HG03439 (cell line): ENCODE measurements around the gene ARFIP1.
"Not testable (repeated sequence)": the region's sequence is repeated elsewhere in the genome, so short reads cannot be mapped to it uniquely, and the experiment has no call there.

Experiments used
- ATAC-seq: cut with Tn5 transposase; IDR thresholded peaks from one replicate; pipeline ENCODE4 v1.9.1; 2021; ENCODE audit warnings: mild to moderate bottlenecking, moderate library complexity; ENCODE audit not compliant: unreplicated experiment

Gene ARFIP1, protein sequence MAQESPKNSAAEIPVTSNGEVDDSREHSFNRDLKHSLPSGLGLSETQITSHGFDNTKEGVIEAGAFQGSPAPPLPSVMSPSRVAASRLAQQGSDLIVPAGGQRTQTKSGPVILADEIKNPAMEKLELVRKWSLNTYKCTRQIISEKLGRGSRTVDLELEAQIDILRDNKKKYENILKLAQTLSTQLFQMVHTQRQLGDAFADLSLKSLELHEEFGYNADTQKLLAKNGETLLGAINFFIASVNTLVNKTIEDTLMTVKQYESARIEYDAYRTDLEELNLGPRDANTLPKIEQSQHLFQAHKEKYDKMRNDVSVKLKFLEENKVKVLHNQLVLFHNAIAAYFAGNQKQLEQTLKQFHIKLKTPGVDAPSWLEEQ

DNA sequence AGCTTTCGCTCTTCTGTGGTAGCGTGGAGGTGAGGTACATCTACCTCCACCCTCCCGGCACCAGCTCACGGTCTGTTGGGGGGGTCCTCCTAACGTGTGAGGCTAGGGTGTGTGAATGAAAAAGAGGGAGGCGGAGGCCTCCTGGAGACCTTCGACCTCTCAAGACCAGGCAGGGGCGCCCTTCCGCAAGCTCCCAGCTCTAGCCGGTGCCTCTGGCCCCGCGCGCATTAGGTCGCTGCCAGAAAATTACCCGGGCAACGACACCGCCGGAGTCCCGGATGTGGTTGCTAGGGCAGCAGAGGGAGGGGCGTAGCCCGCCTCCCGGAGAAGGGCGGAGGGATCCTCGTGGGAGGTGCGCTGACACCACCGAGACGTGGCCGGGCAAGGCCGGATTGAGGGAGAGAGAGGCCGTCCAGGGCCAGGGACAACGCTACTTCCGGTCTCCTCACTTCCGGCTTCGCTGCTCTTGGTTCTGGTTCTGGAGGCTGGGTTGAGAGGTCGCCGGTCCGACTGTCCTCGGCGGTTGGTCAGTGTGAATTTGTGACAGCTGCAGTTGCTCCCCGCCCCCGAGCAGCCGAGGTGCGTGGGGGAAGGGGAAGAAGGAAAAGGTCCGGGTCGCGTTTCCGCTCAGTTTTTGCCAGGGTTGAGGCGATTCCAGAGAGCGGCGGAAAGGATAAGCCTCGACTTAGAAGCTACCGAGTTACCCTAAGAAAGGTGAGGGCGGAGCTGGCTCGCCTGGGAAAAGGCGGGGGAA lies at the start of gene ARFIP1, which contains the start of gene TIGD4:
TSS of gene ARFIP1 (plus strand) at position 442 of the 754 bp plus-strand sequence. CDS start 49,680 bp downstream, outside the sequence.
TSS of gene TIGD4 (minus strand) at position 218 of the 754 bp plus-strand sequence. CDS start 8,726 bp downstream, outside the sequence.
- ATAC-seq = peak; percentile 98

DNA sequence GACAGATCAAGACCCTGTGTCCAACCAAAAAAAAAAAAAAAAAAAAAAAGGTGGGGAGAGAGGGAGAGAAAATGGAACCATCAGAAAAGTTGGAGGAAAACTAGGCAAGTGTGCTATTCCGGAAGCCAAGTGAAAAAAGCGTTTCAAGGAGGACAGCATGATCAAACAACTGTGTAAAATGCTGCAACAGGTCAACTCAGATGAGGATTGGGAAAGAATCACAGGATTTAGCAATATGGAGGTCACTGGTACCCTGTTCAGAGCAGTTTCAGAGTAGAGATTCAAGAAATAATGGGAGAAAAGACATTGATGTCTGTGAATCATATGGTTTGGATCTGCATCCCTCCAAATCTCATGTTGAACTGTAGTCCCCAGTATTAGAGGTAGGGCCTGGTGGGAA lies 47.8 kb upstream of the ARFIP1 start:
- ATAC-seq = no peak

DNA sequence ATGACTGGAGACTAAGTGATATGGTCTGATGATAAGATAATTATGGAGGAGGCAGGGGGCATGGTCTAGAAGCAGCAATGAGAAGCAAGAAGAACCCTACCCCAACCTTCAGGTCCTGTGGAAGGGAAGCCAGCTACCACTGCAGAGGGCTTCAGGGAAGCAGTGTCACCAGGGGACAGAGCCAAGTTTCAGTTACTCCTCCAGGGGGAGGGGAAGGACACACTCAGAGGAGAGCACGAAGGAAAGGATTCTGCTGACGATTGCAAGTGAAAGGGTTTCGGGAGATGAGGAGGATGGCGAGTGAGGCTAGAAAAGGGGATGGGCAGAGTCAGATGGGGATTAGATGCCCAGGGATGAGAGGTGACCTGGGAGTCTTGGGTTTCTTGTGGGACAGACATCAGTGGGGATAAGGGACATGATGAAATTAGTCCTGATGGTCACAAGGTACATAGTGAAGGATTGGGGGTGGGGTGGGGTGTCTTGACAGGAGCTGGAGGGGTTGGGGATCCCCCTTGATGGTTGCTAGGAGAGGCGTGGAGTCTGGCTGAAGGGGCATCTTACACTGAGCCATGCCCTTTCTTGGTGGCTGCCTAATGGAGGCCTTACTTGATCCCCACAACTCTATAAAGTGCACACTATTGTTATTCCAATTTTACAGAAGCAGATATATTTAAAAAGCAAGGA lies 45.6 kb upstream of the ARFIP1 start:
- ATAC-seq = no peak

DNA sequence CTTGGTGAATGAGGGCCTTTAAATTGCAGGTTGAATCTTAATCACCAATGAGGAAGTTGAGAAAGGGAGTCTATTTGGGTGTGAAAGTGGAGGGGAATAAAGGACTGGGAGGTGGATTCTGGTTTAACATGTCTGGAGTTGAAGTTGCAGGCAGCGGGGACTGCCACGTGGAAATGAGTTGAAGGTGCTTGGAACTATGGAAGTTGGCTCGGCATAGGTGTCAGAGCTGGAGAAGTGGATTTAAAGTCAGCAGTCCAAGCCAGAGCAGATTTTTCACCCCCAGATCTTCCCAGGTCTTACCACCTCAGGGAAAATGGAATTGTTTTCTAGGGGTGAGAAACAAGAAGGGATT lies 45.1 kb upstream of the ARFIP1 start:
- ATAC-seq = no peak

DNA sequence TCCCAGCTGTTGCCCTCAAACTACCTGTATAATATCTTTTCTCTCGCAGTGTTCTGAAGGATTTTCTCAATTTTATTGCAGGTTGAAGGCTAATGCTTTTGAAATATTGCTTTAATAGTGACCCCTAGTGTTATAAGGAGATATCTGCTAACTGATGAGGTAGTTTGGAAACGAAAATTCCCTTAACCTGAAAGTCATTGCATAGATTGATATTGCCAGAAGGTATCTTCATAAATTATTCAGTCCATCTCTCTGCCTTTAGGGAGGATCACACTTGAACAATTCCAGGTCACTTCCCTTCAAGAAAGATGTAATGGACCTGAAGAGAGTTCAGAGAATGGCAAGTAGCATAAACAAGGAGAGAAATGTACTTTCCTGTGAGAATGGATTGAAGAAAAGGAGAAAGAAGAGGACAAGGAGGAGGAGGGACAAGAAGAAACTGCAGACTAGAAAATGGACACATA lies 44.3 kb upstream of the ARFIP1 start:
- ATAC-seq = no peak

DNA sequence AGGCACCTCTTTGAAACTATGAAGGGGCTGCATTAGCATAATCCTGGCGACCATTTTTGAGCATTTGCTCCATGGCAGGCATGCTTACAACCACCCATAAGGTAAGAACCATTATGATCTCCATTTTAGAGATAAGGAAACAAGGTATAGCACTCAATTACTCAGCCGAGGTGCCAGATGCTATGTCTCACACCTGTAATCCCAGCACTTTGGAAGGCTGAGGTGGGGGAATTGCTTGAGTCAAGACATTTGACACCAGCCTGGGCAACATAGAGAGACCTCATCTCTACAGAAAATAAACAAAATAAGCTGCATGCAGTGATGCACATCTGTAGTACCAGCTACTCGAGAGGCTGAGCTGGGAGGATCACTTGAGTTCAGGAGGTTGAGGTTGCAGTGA lies 43.8 kb upstream of the ARFIP1 start:
- ATAC-seq = no peak

DNA sequence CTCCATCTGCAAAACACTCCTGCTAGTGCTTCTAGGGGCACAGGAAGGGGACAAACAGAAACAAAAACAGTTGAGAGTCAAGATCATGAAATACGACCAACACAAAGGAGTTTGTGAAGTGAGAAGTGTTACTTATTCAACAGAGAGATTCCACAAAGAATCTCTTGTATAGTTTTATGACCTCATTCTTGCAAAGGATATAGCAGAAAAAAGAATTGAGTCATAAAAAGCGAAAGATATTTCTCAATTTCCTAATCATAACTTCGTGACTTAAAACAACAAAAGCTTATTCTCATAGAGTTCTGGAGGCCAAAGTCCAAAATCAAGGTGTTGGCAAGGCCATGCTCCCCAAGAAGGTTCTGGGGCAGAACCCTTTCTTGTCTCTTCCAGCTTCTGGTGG lies 40.9 kb upstream of the ARFIP1 start:
- ATAC-seq = no peak

DNA sequence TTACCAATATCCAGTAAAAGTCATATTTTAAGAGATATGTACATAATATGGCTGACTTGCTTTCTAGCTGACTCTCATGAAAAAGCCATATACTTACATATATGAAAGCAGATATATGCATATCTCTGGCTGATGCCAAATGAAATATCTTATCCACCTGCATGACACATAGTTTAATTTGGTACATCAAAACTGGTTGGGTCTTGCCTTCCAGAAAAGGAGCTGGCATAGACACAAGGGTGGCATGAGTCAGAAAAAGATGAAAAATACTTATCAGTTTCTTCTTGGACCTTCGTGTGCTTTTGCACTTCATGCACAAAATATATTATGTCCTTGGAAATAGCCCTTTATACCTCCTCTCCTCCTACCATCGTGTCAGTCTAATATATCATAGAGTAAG lies 32.3 kb upstream of the ARFIP1 start:
- ATAC-seq = no peak

DNA sequence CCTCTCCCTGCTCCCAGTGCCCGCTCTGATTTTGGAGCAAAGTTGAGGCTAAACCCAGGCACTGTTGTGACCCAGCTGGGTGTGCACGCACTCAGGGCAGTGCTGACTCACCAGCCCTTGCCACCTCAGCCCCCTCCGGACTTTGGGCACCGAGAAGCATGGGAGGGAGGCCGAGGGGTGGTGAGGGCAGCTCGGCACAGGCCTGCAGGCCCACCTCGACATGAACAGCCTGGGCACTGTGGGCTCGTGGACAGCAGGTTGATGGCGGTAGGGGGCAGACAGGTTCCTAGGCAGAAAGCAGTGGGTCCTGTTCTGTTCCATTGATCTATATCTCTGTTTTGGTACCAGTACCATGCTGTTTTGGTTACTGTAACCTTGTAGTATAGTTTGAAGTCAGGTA lies 31.1 kb upstream of the ARFIP1 start:
- ATAC-seq = no peak

DNA sequence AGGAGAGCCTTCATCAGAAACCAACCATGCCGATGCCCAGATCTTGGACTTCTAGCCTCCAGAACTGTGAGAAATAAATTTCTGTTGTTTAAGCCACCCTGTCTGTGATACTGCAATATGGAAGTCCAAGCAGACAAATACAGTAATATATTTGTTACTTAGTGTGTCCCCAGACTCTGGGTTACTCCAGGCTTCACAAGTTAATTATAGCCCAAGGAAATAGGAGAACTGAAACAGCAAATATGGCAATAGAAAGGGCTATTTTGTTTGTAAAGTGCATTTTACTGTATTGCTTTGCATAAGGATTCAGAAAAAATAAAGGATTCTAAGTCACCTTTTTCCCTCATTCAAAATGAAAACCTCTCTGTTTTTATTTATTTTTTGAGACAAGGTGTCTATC lies 16.0 kb upstream of the ARFIP1 start:
- ATAC-seq = no peak

DNA sequence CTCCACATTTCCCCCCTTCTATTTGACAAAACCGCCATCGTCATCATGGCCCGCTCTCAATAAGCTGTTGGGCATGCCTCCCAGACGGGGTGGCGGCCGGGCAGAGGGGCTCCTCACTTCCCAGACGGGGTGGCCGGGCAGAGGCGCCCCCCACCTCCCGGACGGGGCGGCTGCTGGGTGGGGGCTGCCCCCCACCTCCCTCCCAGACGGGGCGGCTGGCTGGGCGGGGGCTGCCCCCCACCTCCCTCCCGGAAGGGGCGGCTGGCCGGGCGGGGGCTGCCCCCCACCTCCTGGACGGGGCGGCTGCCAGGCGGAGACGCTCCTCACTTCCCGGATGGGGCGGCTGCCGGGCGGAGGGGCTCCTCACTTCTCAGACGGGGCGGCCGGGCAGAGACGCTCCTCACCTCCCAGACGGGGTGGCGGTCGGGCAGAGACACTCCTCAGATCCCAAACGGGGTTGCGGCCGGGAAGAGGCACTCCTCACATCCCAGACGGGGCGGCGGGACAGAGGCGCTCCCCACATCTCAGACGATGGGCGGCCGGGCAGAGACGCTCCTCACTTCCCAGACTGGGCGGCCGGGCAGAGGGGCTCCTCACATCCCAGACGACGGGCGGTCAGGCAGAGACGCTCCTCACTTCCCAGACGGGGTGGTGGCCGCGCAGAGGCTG lies 14.6 kb upstream of the ARFIP1 start:
- ATAC-seq = not testable (repeated sequence)

DNA sequence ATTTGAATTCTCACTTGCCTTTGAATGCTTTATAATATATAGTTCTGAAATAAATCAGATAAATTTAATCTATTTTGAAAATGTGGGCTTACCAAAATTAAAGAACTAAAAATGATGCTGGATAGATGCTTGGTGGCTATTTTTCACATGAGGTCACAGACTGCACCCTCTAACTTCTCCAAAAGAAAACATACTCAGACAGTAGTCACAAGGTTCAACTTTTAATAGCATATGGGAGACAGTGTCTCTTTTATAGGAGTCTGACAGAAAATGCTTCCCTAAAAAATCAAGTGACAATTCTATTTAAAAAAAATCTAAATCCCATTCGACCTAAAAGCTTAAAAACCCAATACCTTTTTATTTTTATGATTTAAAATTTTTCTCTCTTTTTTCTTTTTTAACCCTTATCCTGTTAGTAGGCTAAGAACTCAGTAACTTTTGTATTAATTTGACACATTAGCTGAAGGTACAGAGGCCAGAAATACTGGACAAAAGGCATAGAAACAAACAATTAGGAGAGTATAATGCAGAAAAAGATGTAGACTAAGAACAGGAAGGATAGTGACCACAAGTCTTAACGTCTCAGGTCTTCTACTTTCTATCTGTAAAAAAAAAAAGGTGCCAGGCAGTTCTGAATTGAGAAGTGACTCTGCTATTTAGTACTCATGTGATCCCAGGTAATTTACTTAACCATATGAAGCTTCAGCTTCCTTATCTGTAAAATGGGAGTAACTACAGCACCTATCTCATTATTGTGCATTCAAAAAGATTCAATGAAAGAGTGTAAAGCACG lies 7.8 kb upstream of the ARFIP1 start:
- peak; percentile 92 for ATAC-seq

DNA sequence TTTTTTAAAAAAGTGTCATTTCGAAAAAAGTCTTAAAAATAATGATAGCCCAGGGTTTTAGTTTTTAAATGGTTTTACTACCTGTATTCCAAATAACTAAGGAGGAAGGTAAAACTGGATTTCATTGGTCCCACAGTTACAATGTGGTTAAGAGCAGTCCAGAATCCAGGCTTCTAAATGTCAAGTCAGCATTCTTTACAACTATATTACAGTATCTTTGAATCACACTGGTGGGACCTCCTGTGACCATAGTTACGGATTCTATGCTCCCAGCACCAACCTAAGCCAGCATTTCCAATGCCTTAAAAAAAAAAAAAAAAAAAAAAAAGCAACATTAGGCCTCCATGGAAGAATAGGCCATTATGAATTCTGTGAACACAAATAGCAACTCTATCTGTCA lies 6.4 kb upstream of the ARFIP1 start:
- no peak for ATAC-seq

DNA sequence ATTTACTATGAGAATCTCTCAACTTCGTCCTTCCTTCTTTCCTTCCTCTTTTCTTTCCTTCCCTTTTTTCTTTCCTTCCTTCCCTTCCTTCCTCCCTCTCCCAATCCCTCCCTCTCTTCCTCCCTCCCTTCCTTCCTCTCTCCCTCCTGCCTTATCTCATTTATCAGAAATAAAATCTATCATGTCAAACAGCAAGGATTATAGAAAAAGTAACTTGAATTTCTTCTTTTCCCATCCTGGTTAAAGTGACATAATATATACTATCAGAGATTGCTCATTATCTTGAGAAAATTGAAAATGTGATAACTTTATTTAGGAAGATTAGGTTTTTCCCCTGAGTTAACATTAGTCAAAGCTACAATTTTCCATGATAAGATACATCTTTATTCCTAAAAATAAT lies 5.8 kb upstream of the ARFIP1 start:
- no peak for ATAC-seq

DNA sequence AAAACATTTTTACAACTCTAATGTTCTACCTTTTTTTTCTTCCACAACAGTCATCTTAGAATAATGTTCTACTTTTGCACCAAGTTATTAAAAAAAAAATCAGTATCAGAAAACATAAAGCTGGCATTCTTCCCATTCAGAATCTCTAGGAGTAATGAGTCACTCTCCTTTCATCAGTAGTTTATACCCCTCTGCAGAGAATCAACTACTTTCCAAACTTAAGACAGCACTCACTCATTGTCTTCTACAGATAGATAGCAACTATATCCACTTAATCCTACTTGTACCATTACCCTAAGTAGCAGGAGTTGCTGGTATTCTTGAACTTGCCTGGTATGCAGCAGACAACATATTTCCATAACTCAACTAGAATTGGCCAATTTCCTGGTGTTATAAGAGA lies 3.4 kb upstream of the ARFIP1 start:
- no peak for ATAC-seq

DNA sequence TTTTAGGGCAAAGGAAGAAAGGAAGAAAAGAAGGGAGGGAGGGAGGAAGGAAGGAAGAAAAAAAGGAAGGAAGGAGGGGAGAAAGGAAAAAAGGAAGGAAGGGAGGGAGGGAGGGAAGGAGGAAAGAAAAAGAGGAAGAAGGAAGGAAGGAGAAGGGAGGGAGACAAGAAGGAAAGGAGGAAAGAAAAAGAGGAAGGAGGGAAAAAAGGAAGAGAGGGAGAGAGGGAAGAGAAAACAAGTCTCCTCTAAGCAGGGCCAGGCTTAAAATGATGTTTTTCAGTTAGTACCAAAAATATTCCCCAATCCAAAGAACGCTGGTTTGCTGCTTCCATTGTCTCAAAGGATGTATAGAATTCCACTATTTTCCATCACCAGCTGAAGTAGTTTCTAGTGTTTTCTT lies 2.3 kb upstream of the ARFIP1 start:
- ATAC-seq = no peak

DNA sequence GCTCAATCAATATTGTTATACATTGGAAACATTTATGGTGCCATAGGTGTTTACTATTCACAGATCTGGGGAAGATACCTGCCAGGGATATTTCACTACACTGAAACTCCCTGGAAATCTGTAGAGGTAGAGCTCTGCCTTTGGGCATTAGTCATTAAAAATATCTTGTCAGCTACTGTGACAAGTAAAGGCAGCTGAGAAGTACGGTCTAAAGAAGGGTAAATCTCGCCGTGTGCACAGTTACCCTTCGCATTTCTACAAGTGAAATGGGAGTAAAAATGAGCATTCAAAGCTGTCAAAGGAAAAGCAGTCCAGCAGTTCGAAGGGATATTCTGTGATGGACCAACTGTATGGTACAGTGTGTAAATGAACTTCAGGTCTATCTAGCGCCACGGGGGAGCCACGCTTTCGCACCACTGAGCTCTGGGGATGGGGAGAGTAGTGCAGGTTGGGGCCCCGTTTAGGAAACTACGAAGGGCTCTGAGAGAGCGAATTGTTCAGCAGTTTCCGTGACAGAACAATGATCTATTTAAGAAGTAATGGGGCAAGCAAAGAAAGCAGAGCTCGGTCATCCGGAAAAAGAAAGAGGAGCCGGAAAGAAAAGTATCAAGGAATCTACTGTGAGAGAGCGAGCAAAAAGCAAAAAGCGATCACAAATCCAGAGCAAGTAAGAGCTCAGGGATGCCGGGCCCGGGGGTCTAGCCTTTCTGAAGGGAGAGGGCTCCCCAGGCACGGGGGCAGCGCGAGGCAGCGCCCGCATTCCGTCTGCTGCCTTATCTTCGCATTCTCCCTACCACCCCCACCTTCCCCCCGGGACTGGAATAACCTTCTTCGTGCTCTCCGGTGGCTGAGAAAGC lies 870 bp upstream of the ARFIP1 start:
- ATAC-seq = no peak

DNA sequence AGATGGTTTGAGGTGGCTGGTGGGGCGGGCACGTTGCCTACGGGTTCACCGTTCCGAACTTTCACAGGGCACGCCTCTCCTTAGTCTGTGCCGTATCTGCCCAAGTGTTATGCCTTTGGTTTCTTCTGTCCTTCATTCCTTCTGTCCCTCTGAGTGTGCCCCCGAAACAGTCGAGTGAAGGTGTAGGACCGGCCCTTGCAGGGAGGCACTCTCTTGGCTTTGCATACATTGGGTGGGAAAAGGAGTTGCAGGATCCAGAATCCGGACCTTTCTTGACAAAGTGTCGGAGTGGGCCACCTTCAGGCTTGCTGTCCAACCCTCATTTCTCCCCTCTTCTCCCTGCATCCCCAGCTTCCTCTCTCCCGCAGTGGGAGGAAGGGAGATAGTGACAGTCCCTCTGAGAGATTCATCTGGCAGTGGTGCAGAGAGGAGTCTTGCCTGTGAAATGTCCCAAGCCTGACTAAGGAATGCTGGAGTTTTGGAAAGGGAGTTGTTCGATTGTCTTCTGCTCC lies 569 bp downstream of the ARFIP1 start:
- no peak for ATAC-seq
